K562 (cell line): ENCODE data around the gene ARHGAP22. TPM values are rescaled to one million over a fixed set of nuclear protein-coding genes. Genes with fewer than 3 reads are reported as not detected.
A peak's percentile ranks its signal among the peaks of the same experiment; 100 is the strongest.

Experiments used
- AFF4 ChIP-seq: sonication (generic); formaldehyde crosslinking; IDR thresholded peaks from 2 replicates; pipeline ENCODE4 v1.8.0; 2023; ENCODE audit warnings: mild to moderate bottlenecking, missing genetic modification reagents
- CTCFL ChIP-seq: IDR thresholded peaks from 2 replicates; pipeline ENCODE4 v1.6.1; 2011; ENCODE audit warnings: borderline replicate concordance, low read depth, mild to moderate bottlenecking, moderate library complexity, low read length; ENCODE audit not compliant: insufficient read depth, poor library complexity, severe bottlenecking
- ELK1 ChIP-seq: sonication (generic); formaldehyde crosslinking; IDR thresholded peaks from 2 replicates; pipeline ENCODE4 v1.8.1; 2022; ENCODE audit warnings: missing genetic modification reagents
- ESRRA ChIP-seq: fragments of 450-650 bp; IDR thresholded peaks from 2 replicates; pipeline ENCODE4 v1.6.1; 2014; ENCODE audit warnings: low read depth, mild to moderate bottlenecking, moderate library complexity, borderline replicate concordance
- HDAC6 ChIP-seq: IDR thresholded peaks from 2 replicates; pipeline ENCODE4 v1.6.1; 2012; ENCODE audit warnings: low read depth, mild to moderate bottlenecking, control low read depth, inconsistent platforms, low read length, moderate library complexity
- KDM1A ChIP-seq, 2 experiments: fragments of 450-650 bp; IDR thresholded peaks; 2 replicates each; pipeline ENCODE4 v1.6.1; 2016; ENCODE audit warnings: mild to moderate bottlenecking in 2 of 2
- NCOR1 ChIP-seq: fragments of 450-650 bp; IDR thresholded peaks from 2 replicates; pipeline ENCODE4 v1.6.1; 2016; ENCODE audit warnings: mild to moderate bottlenecking, moderate library complexity
- PRPF4 ChIP-seq: fragments of 200-400 bp; formaldehyde crosslinking; IDR thresholded peaks from one replicate; pipeline ENCODE4 v1.6.1; 2017; ENCODE audit warnings: low read length, low read depth, mild to moderate bottlenecking; ENCODE audit not compliant: insufficient read depth, poor library complexity, severe bottlenecking
- SIX5 ChIP-seq, 2 experiments: IDR thresholded peaks; 2 replicates each; pipeline ENCODE4 v1.6.1; 2011; ENCODE audit warnings: low read length in 2 of 2, borderline replicate concordance in 1 of 2, low read depth in 1 of 2, mild to moderate bottlenecking in 1 of 2, moderate library complexity in 1 of 2; ENCODE audit not compliant: insufficient read depth in 1 of 2
- SOX6 ChIP-seq: fragments of 450-650 bp; IDR thresholded peaks from 2 replicates; pipeline ENCODE4 v1.6.1; 2014; ENCODE audit warnings: mild to moderate bottlenecking
- SPI1 ChIP-seq: IDR thresholded peaks from 2 replicates; pipeline ENCODE4 v1.6.1; 2011; ENCODE audit warnings: low read depth, low read length, control low read depth, borderline replicate concordance
- SRF ChIP-seq, 2 experiments: fragments of 250-450, 450-650 bp in 1 of 2; sonication (Bioruptor Pico) in 1 of 2; sonication (generic) in 1 of 2; formaldehyde crosslinking; IDR thresholded peaks; 2 replicates each; pipeline versions ENCODE4 v1.5.0 to v1.5.1; 2020 to 2022; ENCODE audit warnings: mild to moderate bottlenecking in 1 of 2, missing genetic modification reagents in 1 of 2
- SRSF7 ChIP-seq: fragments of 200-400 bp; formaldehyde crosslinking; optimal IDR thresholded peaks from 2 replicates; pipeline ENCODE3; 2017; ENCODE audit warnings: mild to moderate bottlenecking, low read depth, low read length
- ZNF395 ChIP-seq: fragments of 200-800 bp; sonication (Bioruptor generic); IDR thresholded peaks from 2 replicates; pipeline ENCODE4 v1.6.1; 2017; ENCODE audit warnings: missing genetic modification characterization, missing compliant biosample characterization
- ZNF75A ChIP-seq: fragments of 450-650 bp; formaldehyde crosslinking; IDR thresholded peaks from 2 replicates; pipeline ENCODE4 v1.4.0; 2020; ENCODE audit warnings: mild to moderate bottlenecking
- polyA plus RNA-seq, 8 experiments: library from polyadenylated mRNA; depleted of rRNA in 4 of 8; stranded (reverse) in 5 of 8; unstranded in 3 of 8; fragments of >200 nt; fragmentation: Nextera tagmentation in 2 of 8; fragmentation: Illumina TruSeq in 1 of 8; extraction: Ambion mirVana in 2 of 8; extraction: Trizol in 1 of 8; gene quantifications; 2 replicates each; pipeline versions ENCODE4 v1.2.1 to v1.2.3, GENCODE V29; 2011 to 2014; ENCODE audit warnings: inconsistent platforms in 1 of 8, missing spikeins in 1 of 8
- total RNA-seq, 7 experiments: library from RNA; depleted of rRNA in 6 of 7; stranded (reverse); fragments of >200 nt in 6 of 7; fragmentation: Illumina TruSeq in 2 of 7; extraction: Trizol in 2 of 7; gene quantifications; 2 replicates each; pipeline versions ENCODE4 v1.2.1 to v1.2.3, GENCODE V29; 2011 to 2021; ENCODE audit warnings: low replicate concordance in 1 of 7

ARHGAP22 gene
- total and polyA plus RNA-seq, 9 of the 15 experiments (the other 6 are each of a cell fraction or from before 2014, with no cell fraction given) = 1.3 to 28.1 (median 12.7) TPM

DNA sequence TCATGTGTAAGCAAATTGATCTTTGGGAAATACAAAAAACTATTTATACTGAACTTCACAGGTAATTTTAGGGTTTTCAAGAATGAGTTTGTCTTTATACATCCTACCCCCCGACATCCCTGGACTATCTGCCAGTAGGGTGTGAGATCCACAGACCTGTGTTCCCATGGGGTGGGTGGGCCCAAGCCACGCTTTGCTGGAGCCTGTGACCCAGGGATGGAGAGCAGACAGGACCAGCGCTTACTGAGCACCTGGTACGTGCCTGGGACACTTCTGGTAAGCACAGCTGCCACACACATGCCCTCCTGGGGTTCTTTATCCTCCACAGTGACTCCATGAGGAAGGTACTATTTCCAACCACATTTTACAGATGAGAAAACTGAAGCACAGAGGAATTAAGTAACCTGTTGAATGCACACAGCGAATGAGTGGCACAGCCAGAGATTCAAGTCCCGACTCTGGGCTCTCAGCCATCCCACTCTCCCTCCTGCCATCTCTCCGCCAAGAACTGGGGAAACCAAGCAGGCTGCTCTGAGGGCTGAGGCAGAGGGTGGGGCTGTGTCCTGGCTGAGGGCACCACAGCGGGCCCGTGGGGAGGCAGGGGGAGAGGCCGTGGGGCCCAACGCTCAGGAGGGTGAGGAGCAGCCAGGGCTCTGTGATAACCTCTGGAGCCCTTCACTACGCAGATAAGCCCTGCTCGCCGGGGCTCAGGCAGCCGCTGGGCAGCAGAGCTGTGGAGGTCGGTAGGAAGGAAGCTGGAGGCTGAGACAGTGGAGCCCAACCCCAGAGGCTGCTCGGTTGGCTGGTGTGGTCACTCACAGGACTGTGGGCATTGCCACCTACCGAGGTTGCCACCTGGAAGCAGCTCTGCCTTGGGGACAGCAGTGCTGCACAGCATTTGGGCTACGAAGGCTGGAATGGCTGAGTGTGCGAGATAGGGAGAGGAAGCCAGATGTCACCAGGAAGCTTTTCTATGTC, 124.2 kb downstream of the ARHGAP22 start (continued):
- TF ChIP-seq SIX5 (IDR thresholded peaks at IDR 0.05; ENCODE audit: borderline replicate concordance in 1 of 2, insufficient read depth in 1 of 2, low read depth in 1 of 2, low read length in 2 of 2) = no peak
- TF ChIP-seq NCOR1 = peak; percentile 64
- no peak for TF ChIP-seq PRPF4
- TF ChIP-seq HDAC6 = no peak
- TF ChIP-seq CTCFL = no peak
- TF ChIP-seq ZNF395 (CRISPR knock-in tag) = no peak; the same call in 1 of the 2 replicates
- TF ChIP-seq SRF (CRISPR knock-in tag; IDR thresholded peaks at IDR 0.05) = no peak
- TF ChIP-seq SOX6 = no peak
- TF ChIP-seq KDM1A (IDR thresholded peaks at IDR 0.05) = 0 out of 4 replicates have a peak, but pooled peaks of 1 of the 2 experiments have one; percentile 30
- TF ChIP-seq AFF4 (CRISPR knock-in tag) = no peak
- no peak for TF ChIP-seq ELK1 (CRISPR knock-in tag)
- TF ChIP-seq SRSF7 = no peak
- TF ChIP-seq SPI1 = no peak
- no peak for TF ChIP-seq ZNF75A (CRISPR knock-in tag)
- no peak; the same call in 1 of the 2 replicates for TF ChIP-seq ESRRA
